ENCODE results near the gene PTTG1IP. TPM values are rescaled to one million over a fixed set of nuclear protein-coding genes. Genes with fewer than 3 reads are reported as not detected.

Gene PTTG1IP
- total and polyA plus RNA-seq, 2 of the 13 experiments (the other 11 are each of a cell fraction or from before 2014, with no cell fraction given), result 161 to 700 TPM

DNA sequence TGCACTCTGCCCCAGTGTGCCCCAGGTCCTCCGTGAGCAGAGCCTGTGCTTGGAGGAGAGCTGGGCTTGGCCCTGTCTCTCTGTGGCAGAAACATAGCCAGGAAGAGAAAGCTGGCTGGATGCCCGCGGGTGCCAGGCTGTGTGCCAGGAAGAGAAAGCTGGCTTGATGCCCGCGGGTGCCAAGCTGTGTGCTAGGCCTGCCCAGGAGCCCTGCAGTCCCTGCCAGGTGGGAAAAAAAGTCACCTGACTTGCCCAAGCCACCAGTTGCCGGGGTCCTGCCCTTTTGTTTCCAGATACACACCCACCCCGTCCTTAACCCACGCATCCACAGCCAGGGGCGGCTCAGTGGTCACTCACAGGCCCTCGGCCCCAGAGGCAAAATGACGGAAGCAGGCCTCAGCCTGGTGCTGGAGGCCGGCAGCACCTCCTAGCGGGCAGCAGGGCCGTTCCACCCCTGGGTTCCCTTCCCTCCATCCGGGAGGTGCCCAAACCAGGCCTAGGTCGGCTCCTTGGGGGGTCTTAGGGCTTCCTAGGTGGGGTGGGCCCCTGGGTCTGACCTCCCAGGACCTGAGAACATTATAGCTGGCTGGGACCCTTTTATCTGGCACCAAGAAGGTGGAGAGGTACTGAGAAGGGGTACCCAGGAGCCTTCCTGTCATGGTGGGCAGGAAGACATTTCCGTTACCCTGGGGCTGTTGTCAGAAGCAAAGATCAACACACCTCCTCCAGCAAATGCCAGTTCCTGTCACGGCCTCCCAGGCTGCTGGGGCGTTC lies 38.1 kb upstream of the PTTG1IP start (continued):
- TF ChIP-seq, protein P1, sequence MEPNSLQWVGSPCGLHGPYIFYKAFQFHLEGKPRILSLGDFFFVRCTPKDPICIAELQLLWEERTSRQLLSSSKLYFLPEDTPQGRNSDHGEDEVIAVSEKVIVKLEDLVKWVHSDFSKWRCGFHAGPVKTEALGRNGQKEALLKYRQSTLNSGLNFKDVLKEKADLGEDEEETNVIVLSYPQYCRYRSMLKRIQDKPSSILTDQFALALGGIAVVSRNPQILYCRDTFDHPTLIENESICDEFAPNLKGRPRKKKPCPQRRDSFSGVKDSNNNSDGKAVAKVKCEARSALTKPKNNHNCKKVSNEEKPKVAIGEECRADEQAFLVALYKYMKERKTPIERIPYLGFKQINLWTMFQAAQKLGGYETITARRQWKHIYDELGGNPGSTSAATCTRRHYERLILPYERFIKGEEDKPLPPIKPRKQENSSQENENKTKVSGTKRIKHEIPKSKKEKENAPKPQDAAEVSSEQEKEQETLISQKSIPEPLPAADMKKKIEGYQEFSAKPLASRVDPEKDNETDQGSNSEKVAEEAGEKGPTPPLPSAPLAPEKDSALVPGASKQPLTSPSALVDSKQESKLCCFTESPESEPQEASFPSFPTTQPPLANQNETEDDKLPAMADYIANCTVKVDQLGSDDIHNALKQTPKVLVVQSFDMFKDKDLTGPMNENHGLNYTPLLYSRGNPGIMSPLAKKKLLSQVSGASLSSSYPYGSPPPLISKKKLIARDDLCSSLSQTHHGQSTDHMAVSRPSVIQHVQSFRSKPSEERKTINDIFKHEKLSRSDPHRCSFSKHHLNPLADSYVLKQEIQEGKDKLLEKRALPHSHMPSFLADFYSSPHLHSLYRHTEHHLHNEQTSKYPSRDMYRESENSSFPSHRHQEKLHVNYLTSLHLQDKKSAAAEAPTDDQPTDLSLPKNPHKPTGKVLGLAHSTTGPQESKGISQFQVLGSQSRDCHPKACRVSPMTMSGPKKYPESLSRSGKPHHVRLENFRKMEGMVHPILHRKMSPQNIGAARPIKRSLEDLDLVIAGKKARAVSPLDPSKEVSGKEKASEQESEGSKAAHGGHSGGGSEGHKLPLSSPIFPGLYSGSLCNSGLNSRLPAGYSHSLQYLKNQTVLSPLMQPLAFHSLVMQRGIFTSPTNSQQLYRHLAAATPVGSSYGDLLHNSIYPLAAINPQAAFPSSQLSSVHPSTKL (CRISPR knock-in tag; IDR thresholded peaks at IDR 0.05), result 0 out of 2 replicates have a peak, but pooled peaks have one; percentile 9
- TF ChIP-seq ZNF441 (CRISPR knock-in tag; IDR thresholded peaks at IDR 0.05; ENCODE audit: borderline replicate concordance) (no peak), MEIS1 (CRISPR knock-in tag; IDR thresholded peaks at IDR 0.05; ENCODE audit: borderline replicate concordance) (peak; percentile 85; the same call in 1 of the 2 replicates), ELF1 (CRISPR knock-in tag; IDR thresholded peaks at IDR 0.05) (peak; percentile 62), MBD4 (IDR thresholded peaks at IDR 0.05; ENCODE audit: borderline replicate concordance, low read length) (no peak), ZFP62 (CRISPR knock-in tag; IDR thresholded peaks at IDR 0.05) (no peak), HNF4A (CRISPR knock-in tag; IDR thresholded peaks at IDR 0.05) (peak; percentile 21), ZSCAN9 (CRISPR knock-in tag; IDR thresholded peaks at IDR 0.05; ENCODE audit: borderline replicate concordance) (no peak), GTF3A (CRISPR knock-in tag; conservative IDR thresholded peaks at IDR 0.05) (0 out of 2 replicates have a peak, but pooled peaks have one; percentile 51), SAP130 (CRISPR knock-in tag; IDR thresholded peaks at IDR 0.05; ENCODE audit: low read depth) (peak; percentile 71), SYNCRIP (IDR thresholded peaks at IDR 0.05; ENCODE audit: insufficient read depth, low read depth, low read length) (no peak), ZNF234 (CRISPR knock-in tag; conservative IDR thresholded peaks at IDR 0.05) (no peak), NCOR1 (IDR thresholded peaks at IDR 0.05; ENCODE audit: borderline replicate concordance, low read length) (no peak), GATAD2A (CRISPR knock-in tag; IDR thresholded peaks at IDR 0.05) (peak; percentile 45)
- TF ChIP-seq, protein P2, sequence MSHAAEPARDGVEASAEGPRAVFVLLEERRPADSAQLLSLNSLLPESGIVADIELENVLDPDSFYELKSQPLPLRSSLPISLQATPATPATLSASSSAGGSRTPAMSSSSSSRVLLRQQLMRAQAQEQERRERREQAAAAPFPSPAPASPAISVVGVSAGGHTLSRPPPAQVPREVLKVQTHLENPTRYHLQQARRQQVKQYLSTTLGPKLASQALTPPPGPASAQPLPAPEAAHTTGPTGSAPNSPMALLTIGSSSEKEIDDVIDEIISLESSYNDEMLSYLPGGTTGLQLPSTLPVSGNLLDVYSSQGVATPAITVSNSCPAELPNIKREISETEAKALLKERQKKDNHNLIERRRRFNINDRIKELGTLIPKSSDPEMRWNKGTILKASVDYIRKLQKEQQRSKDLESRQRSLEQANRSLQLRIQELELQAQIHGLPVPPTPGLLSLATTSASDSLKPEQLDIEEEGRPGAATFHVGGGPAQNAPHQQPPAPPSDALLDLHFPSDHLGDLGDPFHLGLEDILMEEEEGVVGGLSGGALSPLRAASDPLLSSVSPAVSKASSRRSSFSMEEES (CRISPR knock-in tag; IDR thresholded peaks at IDR 0.05), result 0 out of 2 replicates have a peak, but pooled peaks have one; percentile 3
- TF ChIP-seq, protein P3, sequence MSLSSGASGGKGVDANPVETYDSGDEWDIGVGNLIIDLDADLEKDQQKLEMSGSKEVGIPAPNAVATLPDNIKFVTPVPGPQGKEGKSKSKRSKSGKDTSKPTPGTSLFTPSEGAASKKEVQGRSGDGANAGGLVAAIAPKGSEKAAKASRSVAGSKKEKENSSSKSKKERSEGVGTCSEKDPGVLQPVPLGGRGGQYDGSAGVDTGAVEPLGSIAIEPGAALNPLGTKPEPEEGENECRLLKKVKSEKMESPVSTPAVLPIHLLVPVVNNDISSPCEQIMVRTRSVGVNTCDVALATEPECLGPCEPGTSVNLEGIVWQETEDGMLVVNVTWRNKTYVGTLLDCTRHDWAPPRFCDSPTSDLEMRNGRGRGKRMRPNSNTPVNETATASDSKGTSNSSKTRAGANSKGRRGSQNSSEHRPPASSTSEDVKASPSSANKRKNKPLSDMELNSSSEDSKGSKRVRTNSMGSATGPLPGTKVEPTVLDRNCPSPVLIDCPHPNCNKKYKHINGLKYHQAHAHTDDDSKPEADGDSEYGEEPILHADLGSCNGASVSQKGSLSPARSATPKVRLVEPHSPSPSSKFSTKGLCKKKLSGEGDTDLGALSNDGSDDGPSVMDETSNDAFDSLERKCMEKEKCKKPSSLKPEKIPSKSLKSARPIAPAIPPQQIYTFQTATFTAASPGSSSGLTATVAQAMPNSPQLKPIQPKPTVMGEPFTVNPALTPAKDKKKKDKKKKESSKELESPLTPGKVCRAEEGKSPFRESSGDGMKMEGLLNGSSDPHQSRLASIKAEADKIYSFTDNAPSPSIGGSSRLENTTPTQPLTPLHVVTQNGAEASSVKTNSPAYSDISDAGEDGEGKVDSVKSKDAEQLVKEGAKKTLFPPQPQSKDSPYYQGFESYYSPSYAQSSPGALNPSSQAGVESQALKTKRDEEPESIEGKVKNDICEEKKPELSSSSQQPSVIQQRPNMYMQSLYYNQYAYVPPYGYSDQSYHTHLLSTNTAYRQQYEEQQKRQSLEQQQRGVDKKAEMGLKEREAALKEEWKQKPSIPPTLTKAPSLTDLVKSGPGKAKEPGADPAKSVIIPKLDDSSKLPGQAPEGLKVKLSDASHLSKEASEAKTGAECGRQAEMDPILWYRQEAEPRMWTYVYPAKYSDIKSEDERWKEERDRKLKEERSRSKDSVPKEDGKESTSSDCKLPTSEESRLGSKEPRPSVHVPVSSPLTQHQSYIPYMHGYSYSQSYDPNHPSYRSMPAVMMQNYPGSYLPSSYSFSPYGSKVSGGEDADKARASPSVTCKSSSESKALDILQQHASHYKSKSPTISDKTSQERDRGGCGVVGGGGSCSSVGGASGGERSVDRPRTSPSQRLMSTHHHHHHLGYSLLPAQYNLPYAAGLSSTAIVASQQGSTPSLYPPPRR (CRISPR knock-in tag; IDR thresholded peaks at IDR 0.05; ENCODE audit: borderline replicate concordance), result peak; percentile 71
- TF ChIP-seq, protein P4, sequence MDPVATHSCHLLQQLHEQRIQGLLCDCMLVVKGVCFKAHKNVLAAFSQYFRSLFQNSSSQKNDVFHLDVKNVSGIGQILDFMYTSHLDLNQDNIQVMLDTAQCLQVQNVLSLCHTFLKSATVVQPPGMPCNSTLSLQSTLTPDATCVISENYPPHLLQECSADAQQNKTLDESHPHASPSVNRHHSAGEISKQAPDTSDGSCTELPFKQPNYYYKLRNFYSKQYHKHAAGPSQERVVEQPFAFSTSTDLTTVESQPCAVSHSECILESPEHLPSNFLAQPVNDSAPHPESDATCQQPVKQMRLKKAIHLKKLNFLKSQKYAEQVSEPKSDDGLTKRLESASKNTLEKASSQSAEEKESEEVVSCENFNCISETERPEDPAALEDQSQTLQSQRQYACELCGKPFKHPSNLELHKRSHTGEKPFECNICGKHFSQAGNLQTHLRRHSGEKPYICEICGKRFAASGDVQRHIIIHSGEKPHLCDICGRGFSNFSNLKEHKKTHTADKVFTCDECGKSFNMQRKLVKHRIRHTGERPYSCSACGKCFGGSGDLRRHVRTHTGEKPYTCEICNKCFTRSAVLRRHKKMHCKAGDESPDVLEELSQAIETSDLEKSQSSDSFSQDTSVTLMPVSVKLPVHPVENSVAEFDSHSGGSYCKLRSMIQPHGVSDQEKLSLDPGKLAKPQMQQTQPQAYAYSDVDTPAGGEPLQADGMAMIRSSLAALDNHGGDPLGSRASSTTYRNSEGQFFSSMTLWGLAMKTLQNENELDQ (CRISPR knock-in tag; IDR thresholded peaks at IDR 0.05; ENCODE audit: borderline replicate concordance), result no peak

All from HepG2 (cell line).